G401.6 (cell line): ENCODE data around the gene NEO1.

Source experiments
- FAIRE-seq: peaks from 2 replicates; lab custom pipeline; 2012; peaks lifted over from hg19 to GRCh38; lab: Jason Lieb, UNC

The NEO1 gene

GRCh38 chr15:73331991-73332925, 280.0 kb downstream of the NEO1 start:
- no peak for FAIRE-seq

- FAIRE-seq: no peak
These were observed 280.7 kb downstream of the NEO1 start for GRCh38 chr15:73333001-73333400.

GRCh38 chr15:73334086-73334485, 281.8 kb downstream of the NEO1 start:
- FAIRE-seq: no peak

- FAIRE-seq: no peak
These were observed 282.8 kb downstream of the NEO1 start for GRCh38 chr15:73335026-73335425.

- no peak for FAIRE-seq
These were observed 283.2 kb downstream of the NEO1 start for GRCh38 chr15:73335471-73335870.

DNA sequence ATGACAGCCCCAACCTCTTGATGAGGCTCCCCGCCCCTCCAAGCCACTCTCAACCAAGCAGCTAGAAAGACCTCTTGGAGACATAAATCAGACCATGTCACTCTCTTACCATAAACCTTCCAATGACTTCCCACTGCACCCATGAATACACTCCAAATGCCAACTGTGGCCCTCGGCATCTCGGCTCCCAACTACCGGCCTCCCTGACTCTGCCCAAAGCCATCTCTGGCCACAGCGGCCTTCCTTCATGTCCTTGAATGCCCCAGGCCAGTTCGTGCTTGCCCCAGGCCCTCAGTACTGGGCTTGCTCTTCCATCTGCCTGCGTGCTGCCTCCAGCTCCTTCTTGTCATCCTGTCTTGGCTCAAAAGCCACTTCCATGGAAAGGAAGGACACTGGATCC, 284.5 kb downstream of the NEO1 start:
- no peak for FAIRE-seq

DNA sequence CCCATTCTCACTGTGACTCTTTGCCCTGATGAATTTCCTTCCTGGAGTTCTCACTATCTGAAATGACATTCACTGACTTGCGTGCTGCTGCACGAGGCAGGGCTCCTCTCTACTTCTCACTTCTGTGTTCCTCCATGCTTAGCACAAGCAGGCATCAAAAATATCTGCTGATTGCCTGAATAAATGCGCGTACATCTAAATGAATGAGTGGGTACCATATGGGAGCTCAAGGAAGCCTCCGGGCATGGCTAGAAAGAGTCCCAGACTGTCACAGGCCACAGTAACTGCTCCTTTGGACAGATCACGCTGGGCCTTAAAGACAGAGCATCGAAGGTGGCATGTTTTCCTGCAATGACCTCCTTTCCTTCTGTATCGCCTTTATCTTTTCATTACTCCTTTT, 284.9 kb downstream of the NEO1 start:
- FAIRE-seq: no peak

DNA sequence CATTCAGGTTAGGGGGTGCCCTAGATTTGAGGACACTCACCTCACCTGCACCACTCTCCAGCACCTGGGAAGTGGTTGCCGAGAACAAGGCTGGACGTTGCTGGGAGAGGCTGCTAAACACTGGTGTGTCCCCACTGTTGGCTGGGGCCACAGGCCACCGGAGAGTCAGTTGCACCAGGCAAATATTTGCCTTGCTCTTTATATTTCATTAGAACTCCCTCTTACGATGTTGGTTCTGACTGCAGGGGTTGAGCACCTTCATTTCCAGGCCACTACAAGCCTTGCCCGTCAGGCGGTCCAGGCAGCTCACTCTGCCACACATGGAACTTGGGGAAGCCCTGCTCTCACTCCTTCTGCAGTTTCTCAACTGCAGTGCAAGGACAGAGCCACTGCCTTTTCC, 285.8 kb downstream of the NEO1 start:
- FAIRE-seq: no peak

DNA sequence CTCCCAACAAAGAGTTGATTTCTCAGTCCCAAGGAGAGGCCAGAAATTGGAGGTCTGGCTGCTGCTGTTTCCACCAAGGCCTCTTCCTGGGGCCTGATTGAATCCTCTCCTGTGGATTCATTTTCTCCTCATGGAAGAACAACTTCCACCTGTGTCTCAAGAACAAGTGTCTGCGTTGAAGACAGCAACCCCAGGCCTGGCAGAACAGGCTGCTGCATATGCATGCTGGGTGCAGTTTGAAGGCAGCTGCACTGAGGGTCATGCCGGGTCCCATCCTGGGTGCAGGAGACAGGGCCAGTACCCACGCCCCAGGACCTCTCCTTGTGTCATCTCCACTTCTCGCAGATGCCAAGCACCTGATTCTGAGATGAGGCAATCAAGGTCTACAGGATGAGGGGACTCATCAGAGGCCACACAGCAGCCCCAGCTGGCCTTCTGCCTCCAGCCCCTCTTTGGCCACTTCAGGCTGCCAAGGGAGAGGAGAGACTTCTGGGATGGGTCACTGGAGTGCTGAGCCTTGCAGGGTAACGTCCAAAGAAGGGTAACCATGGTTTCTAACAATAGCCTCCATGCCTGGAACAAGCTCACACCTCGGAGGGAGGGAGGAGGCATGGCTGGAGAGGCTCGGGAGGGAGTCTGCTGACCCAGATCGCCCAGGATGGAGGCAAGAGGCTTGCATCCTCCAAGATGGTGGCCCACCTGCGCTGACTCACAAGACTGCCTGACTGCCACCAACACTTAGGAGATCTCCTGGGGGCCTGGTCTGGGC, 286.5 kb downstream of the NEO1 start:
- FAIRE-seq: no peak

GRCh38 chr15:73340502-73341192, 288.4 kb downstream of the NEO1 start:
- no peak for FAIRE-seq

GRCh38 chr15:73341886-73342600, 289.8 kb downstream of the NEO1 start:
- FAIRE-seq: no peak

DNA sequence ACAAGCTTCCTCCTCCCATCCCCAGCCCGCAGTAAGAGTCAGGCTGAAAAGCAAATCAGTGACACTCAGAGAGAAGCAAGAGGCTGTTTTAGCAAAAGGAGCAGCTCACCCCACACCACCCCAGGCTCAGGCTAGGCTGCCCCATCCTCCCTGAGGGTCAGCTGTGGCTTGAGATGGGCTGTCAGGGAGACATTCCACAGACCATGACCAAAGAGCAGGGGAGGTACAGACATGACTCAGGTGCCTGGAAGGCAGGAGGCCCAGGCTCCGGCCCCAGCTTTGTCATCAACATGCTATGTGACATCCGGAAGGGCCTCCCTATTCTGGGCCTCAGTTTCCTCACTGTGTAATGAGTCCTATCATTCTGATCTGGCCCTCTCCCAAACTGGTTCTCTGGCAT, 291.8 kb downstream of the NEO1 start:
- no peak for FAIRE-seq

GRCh38 chr15:73345658-73346057, 293.4 kb downstream of the NEO1 start:
- FAIRE-seq: no peak

DNA sequence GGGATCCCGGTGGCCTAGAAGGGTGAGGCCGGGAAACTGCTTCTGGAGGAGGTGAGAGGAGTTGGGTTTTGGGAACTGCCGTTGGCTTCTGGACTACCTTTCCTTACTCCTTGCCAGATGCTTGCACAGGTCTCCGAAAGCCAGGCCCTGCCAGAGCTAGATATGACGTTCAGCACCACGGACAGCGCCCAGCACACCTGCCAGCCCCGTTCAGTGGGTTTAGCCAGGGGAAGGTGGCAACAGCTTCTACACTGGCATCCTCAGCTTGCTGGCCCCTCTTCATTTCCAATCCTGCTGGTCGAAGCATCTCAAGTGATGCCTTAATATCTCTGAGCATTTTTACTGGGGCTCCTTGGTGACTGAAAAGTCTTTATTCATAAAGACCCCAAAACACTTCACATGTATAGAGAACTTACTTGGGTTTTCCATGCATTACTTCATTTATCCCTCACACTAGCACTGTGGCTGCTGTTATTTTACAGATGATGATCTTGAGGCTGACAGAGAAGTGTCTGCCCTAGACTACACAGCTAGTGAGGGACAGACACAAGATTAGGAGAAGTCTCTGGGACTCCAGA, 294.6 kb downstream of the NEO1 start:
- FAIRE-seq: no peak

- no peak for FAIRE-seq
These were observed 296.9 kb downstream of the NEO1 start for GRCh38 chr15:73349191-73349590.

DNA sequence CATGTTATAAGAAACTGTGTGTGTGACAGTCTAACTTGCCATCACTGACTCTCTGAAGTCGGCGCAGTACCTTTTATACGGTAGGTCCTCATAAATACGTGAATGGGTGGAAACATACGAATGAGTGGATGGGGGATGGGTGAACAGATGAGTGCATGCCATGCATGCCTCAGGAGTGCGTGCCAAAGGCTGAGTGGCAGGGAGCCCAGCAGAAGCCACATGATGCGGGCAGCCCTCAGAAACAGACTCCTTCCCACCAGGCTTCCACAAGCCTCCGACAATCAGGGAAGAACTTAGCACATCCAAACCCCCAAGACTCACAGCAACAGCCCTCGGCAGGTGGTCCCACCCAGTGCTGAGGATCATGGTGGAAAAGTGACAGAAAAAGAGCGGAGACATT, 299.8 kb downstream of the NEO1 start:
- FAIRE-seq: no peak

DNA sequence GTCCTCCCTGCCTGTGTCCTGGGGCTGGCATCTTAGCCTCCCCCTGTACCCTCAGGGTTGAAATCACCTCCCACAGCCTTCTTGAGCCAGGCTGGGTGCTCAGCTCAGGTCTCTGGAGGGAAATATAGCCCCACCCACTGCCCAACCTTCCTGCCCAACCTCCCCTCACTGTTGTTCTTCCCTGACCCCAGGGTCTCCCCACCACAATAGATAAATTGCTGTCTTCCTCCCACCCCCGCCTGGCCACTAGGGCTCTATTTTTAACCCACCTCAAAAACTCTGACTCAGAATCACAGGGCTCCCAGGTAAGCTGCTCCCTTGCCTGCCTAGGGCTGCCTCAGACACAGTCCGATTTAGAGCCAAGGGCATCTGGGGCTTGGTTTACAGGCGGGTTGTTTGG, 301.5 kb downstream of the NEO1 start:
- no peak for FAIRE-seq

- FAIRE-seq: no peak
These were observed 302.0 kb downstream of the NEO1 start for GRCh38 chr15:73354241-73354640.
